GM19463 (cell line): ENCODE measurements around the gene RAB11FIP3.

Experiments used
- ATAC-seq: cut with Tn5 transposase; IDR thresholded peaks from one replicate; pipeline ENCODE4 v1.9.1; 2021; ENCODE audit warnings: mild to moderate bottlenecking, moderate library complexity; ENCODE audit not compliant: unreplicated experiment

Gene RAB11FIP3

GRCh38 chr16:513950-514349 is 88.5 kb downstream of the RAB11FIP3 start:
- ATAC-seq, result no peak

- no peak for ATAC-seq
Observed at GRCh38 chr16:515175-515938, 89.9 kb downstream of the RAB11FIP3 start.

- ATAC-seq, result no peak
Observed at GRCh38 chr16:515939-516226, 90.4 kb downstream of the RAB11FIP3 start.

GRCh38 chr16:516301-516700 is 90.9 kb downstream of the RAB11FIP3 start:
- no peak for ATAC-seq

- ATAC-seq, result no peak
Observed at GRCh38 chr16:518858-519257, 93.4 kb downstream of the RAB11FIP3 start.

GRCh38 chr16:519425-519824 is 94.0 kb downstream of the RAB11FIP3 start:
- no peak for ATAC-seq

GRCh38 chr16:519841-520687 is 94.6 kb downstream of the RAB11FIP3 start:
- ATAC-seq, result no peak

GRCh38 chr16:520847-521246 is 95.4 kb downstream of the RAB11FIP3 start:
- no peak for ATAC-seq

GRCh38 chr16:521381-522210 is 96.1 kb downstream of the RAB11FIP3 start:
- ATAC-seq, result no peak

GRCh38 chr16:522320-523096 is 97.1 kb downstream of the RAB11FIP3 start:
- no peak for ATAC-seq

- ATAC-seq, result no peak
Observed at GRCh38 chr16:523097-523741, 97.8 kb downstream of the RAB11FIP3 start.

- ATAC-seq, result no peak
Observed at GRCh38 chr16:524274-525040, 99.0 kb downstream of the RAB11FIP3 start.

- no peak for ATAC-seq
Observed at GRCh38 chr16:525123-525519, 99.7 kb downstream of the RAB11FIP3 start.

GRCh38 chr16:525520-526180 is 100.2 kb downstream of the RAB11FIP3 start:
- no peak for ATAC-seq

- ATAC-seq, result no peak
Observed at GRCh38 chr16:526181-527014, 100.9 kb downstream of the RAB11FIP3 start.

- peak; percentile 70 for ATAC-seq
Observed at GRCh38 chr16:527015-527903, 101.8 kb downstream of the RAB11FIP3 start, which contains the start of gene CAPN15. Gene CAPN15, plus strand, starts transcription at chr16:527712. Its CDS starts 19,127 bp downstream, at chr16:546839.
